Esophagus muscularis mucosa (tissue), 3 donors: ENCODE measurements around the gene LMO7.

Source experiments
- CTCF ChIP-seq, 3 experiments: fragments of 200-600 bp in 2 of 3; fragments of 450-650 bp in 1 of 3; sonication (generic) in 2 of 3; IDR thresholded peaks; one replicate each; pipeline ENCODE4 v1.5.1; 2017 to 2019; ENCODE audit warnings: antibody characterized with exemption in 3 of 3, mild to moderate bottlenecking in 2 of 3, moderate library complexity in 1 of 3
- EP300 ChIP-seq: sonication (generic); formaldehyde crosslinking; IDR thresholded peaks from one replicate; pipeline ENCODE4 v1.6.1; 2017; ENCODE audit warnings: antibody characterized with exemption

- TF ChIP-seq CTCF (IDR thresholded peaks at IDR 0.05) (no peak), EP300 (no peak)
Observed at GRCh38 chr13:75787249-75787928, 151.3 kb downstream of the LMO7 start.
